Loucy (cell line): ENCODE data around the gene DDR2.

Source experiments
- CTCF ChIP-seq: fragments of 200-600 bp; sonication (generic); conservative IDR thresholded peaks from 2 replicates; pipeline ENCODE4 v1.5.1; 2014; ENCODE audit warnings: mild to moderate bottlenecking, antibody characterized with exemption, low read length
- EZH2phosphoT487 ChIP-seq: fragments of 200-600 bp; IDR thresholded peaks from 2 replicates; pipeline ENCODE4 v1.6.1; 2018; ENCODE audit warnings: antibody characterized with exemption, mild to moderate bottlenecking, moderate library complexity, borderline replicate concordance

GRCh38 chr1:162654915-162655620 is 22.8 kb downstream of the DDR2 start:
- TF ChIP-seq CTCF (no peak), EZH2phosphoT487 (no peak)
